Measurements from ENCODE around the gene XKRX.

The XKRX gene

DNA sequence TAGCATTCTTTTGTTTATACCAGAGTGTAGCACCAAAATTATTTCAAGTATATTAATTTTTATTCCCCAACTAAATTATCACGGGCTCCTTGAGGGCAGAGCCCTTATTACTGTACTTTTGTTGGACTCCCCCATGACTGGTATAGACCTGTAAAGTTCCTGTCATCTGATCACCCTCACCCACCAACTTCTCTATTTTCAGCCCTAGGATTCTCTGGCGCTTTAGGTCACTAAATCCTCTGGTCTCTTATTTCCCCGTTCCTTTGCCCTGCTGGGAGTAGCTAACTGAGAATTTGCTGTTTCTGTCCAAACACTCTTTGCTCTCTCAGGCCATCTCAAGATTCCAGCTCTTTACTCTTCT is 3.2 kb upstream of the XKRX start:
- no peak for TF ChIP-seq CTCF (IDR thresholded peaks at IDR 0.05; ENCODE audit: insufficient read depth, low read depth, low read length, missing control alignments)
- H3K4me3 ChIP-seq (ENCODE audit: low read length), result no peak overlapping the region
- no peak for DNase-seq (ENCODE audit: low read depth)

DNA sequence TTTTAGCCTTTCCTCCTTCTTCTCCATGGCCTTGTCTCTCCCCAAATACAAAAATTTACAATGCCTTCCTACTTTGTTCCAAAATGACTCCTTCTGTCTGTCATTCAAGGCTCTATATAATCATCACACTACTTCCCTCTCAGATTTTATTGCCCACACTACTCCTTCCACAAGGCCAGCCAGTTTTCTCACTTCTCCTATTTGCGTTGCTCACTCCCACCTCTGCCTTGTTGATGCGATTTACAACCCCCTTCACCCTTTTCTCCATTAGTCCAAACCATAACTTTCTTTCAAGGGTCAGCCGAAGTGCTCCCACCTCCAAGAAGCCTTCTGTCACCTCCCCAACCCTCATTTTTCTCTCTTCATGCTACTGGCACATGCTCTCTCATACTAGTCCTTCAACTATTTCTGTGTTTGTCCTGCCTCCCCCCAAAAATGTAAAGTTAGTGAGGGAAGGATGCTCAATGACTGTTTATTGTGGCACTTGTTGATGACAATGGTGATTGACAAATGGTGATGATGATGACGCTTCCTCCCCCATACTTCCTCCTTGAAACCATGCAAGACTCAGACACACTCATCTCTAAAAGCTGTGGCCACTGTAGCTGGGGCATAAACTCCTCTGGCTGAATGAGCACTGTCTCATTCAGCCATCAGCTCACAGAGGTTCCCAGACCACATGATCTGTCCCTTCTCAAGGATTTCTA is 2.7 kb upstream of the XKRX start:
- no peak for DNase-seq (ENCODE audit: low read depth)
- no peak for TF ChIP-seq CTCF (IDR thresholded peaks at IDR 0.05; ENCODE audit: insufficient read depth, low read depth, low read length, missing control alignments)
- H3K4me3 ChIP-seq (ENCODE audit: low read length), result no peak overlapping the region

DNA sequence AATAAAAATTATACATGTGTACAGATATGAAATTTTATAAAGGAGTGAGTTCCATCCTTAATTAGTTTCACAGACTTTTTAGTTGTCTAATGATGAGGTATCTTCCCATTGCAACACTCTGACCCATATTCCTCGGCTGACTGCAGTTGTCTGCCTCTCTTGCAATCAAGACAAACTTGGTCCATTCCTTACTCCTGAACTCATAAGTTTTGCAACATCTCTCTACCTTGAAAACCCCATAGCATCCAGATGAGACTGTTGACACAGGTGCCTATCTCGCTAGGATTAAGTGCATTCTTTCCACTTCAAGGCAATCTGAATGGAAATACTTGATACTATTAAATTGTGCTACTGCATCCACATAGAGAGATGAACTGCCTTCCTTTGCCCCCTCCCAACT is 2.3 kb downstream of the XKRX start:
- peak; percentile 86 for DNase-seq (ENCODE audit: low read depth)
- TF ChIP-seq CTCF (IDR thresholded peaks at IDR 0.05; ENCODE audit: insufficient read depth, low read depth, low read length, missing control alignments), result no peak
- H3K4me3 ChIP-seq (ENCODE audit: low read length), result no peak overlapping the region

GRCh38 chrX:100924375-100924774 is 4.3 kb downstream of the XKRX start:
- DNase-seq (ENCODE audit: low read depth), result no peak
- no peak overlapping the region for H3K4me3 ChIP-seq (ENCODE audit: low read length)
- TF ChIP-seq CTCF (IDR thresholded peaks at IDR 0.05; ENCODE audit: insufficient read depth, low read depth, low read length, missing control alignments), result no peak

DNA sequence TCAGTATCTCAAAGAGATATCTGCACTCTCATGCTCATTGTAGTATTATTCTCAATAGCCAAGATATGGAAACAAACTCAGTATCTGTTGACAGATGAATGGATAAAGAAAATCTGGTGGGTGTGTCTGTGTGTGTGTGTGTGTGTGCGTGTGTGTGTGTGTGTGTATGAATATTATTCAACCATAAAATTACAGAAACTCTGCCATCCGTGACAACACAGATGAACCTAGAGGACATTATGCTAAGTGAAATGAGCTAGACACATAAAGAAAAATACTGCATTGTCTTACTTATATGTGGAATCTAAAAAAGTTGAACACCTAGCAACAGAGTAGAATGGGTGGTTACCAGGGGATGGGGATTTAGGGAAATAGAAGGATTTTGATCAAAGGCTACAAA is 13.2 kb downstream of the XKRX start:
- TF ChIP-seq CTCF (IDR thresholded peaks at IDR 0.05; ENCODE audit: insufficient read depth, low read depth, low read length, missing control alignments), result no peak
- H3K4me3 ChIP-seq (ENCODE audit: low read length), result no peak overlapping the region
- DNase-seq (ENCODE audit: low read depth), result no peak

- no peak overlapping the region for H3K4me3 ChIP-seq (ENCODE audit: low read length)
- DNase-seq (ENCODE audit: low read depth), result peak; percentile 59
- no peak for TF ChIP-seq CTCF (IDR thresholded peaks at IDR 0.05; ENCODE audit: insufficient read depth, low read depth, low read length, missing control alignments)
Observed at GRCh38 chrX:100913111-100913510, 15.6 kb downstream of the XKRX start.

DNA sequence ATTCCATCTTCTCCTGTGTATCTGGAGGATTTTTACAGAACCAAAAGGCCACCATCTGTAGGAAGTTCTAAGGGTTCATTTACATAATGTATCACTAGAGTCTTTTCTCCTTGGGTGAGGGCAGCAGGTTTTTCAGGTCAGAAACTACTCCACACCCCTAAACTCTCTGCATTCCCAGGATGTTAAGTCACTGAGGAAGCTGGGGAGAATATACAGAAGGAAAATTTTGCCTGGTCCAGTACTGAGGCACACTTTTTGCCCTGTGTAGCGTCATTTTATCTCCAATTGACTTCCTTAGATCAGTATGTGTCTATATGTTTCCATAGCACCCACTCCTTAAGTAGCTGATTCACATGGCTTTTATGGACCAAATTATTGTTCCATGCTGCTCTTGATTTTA is 17.0 kb downstream of the XKRX start:
- no peak overlapping the region for H3K4me3 ChIP-seq (ENCODE audit: low read length)
- DNase-seq (ENCODE audit: low read depth), result peak; percentile 81
- no peak for TF ChIP-seq CTCF (IDR thresholded peaks at IDR 0.05; ENCODE audit: insufficient read depth, low read depth, low read length, missing control alignments)
